ENCODE data around the gene ACOT11. TPM values are rescaled to one million over a fixed set of nuclear protein-coding genes. Genes with fewer than 3 reads are reported as not detected.

ACOT11 gene
- total RNA-seq, 1 experiment from 2014 or later = 1.9 TPM

DNA sequence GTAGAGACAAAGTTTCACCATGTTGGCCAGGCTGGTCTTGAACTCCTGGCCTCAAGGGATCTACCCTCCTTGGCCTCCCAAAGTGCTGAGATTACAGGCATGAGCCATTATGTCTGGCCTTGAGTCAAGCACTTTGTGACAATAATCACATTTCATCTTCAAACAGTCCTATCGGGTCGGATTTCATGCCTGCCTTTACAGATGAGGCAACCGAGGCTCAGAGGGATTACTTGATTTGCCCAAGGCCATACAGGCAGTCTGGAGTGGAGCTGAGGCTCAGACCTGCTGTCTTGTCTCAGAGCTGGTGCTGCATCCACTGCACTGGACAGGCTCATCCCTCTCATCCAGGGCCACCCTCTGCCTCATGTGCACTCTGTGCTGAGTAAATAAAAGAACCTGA is 48.7 kb downstream of the ACOT11 start:
- Histone ChIP-seq H3K36me3 (ENCODE audit: control insufficient read depth, insufficient read depth, low read length) (no peaks in the 10 kb centered on the region), H3K27ac (ENCODE audit: low read length) (no peak overlapping the region), H3K4me3 (ENCODE audit: low read depth in 2 of 2, low read length in 2 of 2) (no peak overlapping the region), H3K27me3 (ENCODE audit: control insufficient read depth, insufficient read depth, low read length) (no peaks in the 10 kb centered on the region), H3K9me3 (ENCODE audit: control insufficient read depth, insufficient read depth, low read depth, low read length) (no peaks in the 10 kb centered on the region), H3K4me1 (ENCODE audit: control insufficient read depth, insufficient read depth, low read length) (no peaks in the 10 kb centered on the region)
- CTCF ChIA-PET = no interaction called here
- BruUV-seq (replicated peaks) = no TSS peak
- in situ Hi-C loops (cut with HindIII; ENCODE audit: low pct_unique_long_range_greater_than_20kb, low sequenced_read_pairs) (no loop called here), intact Hi-C loops (cut with micrococcal nuclease; ENCODE audit: unreplicated experiment) (no loop called here)
- POLR2A ChIA-PET = no interaction called here
- TF ChIP-seq SIN3A (IDR thresholded peaks at IDR 0.05; ENCODE audit: borderline replicate concordance, insufficient read depth, low read depth, low read length) = no peak
- no peak for TF ChIP-seq POLR2AphosphoS5 (IDR thresholded peaks at IDR 0.05; ENCODE audit: low read depth, low read length)
- TF ChIP-seq, protein P1, sequence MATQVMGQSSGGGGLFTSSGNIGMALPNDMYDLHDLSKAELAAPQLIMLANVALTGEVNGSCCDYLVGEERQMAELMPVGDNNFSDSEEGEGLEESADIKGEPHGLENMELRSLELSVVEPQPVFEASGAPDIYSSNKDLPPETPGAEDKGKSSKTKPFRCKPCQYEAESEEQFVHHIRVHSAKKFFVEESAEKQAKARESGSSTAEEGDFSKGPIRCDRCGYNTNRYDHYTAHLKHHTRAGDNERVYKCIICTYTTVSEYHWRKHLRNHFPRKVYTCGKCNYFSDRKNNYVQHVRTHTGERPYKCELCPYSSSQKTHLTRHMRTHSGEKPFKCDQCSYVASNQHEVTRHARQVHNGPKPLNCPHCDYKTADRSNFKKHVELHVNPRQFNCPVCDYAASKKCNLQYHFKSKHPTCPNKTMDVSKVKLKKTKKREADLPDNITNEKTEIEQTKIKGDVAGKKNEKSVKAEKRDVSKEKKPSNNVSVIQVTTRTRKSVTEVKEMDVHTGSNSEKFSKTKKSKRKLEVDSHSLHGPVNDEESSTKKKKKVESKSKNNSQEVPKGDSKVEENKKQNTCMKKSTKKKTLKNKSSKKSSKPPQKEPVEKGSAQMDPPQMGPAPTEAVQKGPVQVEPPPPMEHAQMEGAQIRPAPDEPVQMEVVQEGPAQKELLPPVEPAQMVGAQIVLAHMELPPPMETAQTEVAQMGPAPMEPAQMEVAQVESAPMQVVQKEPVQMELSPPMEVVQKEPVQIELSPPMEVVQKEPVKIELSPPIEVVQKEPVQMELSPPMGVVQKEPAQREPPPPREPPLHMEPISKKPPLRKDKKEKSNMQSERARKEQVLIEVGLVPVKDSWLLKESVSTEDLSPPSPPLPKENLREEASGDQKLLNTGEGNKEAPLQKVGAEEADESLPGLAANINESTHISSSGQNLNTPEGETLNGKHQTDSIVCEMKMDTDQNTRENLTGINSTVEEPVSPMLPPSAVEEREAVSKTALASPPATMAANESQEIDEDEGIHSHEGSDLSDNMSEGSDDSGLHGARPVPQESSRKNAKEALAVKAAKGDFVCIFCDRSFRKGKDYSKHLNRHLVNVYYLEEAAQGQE (IDR thresholded peaks at IDR 0.05; ENCODE audit: insufficient read depth in 1 of 2, low read depth in 2 of 2, low read length in 1 of 2) = no peak
- TF ChIP-seq, protein P2, sequence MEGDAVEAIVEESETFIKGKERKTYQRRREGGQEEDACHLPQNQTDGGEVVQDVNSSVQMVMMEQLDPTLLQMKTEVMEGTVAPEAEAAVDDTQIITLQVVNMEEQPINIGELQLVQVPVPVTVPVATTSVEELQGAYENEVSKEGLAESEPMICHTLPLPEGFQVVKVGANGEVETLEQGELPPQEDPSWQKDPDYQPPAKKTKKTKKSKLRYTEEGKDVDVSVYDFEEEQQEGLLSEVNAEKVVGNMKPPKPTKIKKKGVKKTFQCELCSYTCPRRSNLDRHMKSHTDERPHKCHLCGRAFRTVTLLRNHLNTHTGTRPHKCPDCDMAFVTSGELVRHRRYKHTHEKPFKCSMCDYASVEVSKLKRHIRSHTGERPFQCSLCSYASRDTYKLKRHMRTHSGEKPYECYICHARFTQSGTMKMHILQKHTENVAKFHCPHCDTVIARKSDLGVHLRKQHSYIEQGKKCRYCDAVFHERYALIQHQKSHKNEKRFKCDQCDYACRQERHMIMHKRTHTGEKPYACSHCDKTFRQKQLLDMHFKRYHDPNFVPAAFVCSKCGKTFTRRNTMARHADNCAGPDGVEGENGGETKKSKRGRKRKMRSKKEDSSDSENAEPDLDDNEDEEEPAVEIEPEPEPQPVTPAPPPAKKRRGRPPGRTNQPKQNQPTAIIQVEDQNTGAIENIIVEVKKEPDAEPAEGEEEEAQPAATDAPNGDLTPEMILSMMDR (IDR thresholded peaks at IDR 0.05) = no peak
- TF ChIP-seq TCF7L2 (IDR thresholded peaks at IDR 0.05; ENCODE audit: low read depth, low read length) = no peak
- no peak for DNase-seq (ENCODE audit: low read depth, low spot score)
- ATAC-seq = no peak

DNA sequence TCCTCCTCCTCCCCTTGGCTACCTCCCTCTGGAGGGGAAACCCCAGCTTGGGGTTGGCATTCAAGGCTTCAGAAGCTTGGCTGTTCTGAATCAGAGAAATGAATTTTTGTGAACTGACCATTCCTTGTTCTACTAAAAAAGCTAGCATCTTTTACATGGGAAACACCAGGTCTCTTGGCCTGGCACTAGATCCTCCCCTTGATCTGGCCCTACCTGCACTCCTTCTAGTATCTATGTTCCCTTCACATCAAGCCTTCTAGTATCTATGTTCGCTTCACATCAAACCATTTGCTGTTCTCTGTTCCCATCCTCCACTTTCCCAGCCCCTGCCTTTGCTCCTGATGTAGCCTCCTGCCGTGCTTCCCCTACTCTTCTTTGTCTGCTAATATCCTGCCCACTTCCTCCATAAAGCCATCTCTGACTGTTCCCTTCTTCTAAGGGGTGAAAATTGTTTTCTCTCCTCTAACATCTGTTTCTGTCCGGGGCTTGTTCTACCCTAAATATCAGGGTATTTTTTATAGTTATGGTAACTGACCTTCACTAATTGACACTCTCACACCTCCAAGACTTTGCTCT is 49.5 kb downstream of the ACOT11 start:
- intact Hi-C loops (cut with micrococcal nuclease; ENCODE audit: unreplicated experiment) = no loop called here

More for the DNA sequence above, 49.5 kb downstream of the ACOT11 start:
- no peaks in the 10 kb centered on the region for H3K4me1 ChIP-seq (ENCODE audit: control insufficient read depth, insufficient read depth, low read length)
- ATAC-seq (no peak), DNase-seq (ENCODE audit: low read depth, low spot score) (no peak)
- no TSS peak for BruUV-seq (replicated peaks)
- POLR2A ChIA-PET = no interaction called here
- no peaks in the 10 kb centered on the region for H3K9me3 ChIP-seq (ENCODE audit: control insufficient read depth, insufficient read depth, low read depth, low read length)
- no peak overlapping the region for H3K27ac ChIP-seq (ENCODE audit: low read length)
- TF ChIP-seq TCF7L2 (IDR thresholded peaks at IDR 0.05; ENCODE audit: low read depth, low read length) = no peak
- no peak for TF ChIP-seq POLR2AphosphoS5 (IDR thresholded peaks at IDR 0.05; ENCODE audit: low read depth, low read length)
- TF ChIP-seq, protein P1 (IDR thresholded peaks at IDR 0.05; ENCODE audit: insufficient read depth in 1 of 2, low read depth in 2 of 2, low read length in 1 of 2) = no peak
- TF ChIP-seq SIN3A (IDR thresholded peaks at IDR 0.05; ENCODE audit: borderline replicate concordance, insufficient read depth, low read depth, low read length) = no peak
- TF ChIP-seq, protein P2 (IDR thresholded peaks at IDR 0.05) = no peak
- no peaks in the 10 kb centered on the region for H3K36me3 ChIP-seq (ENCODE audit: control insufficient read depth, insufficient read depth, low read length)
- H3K27me3 ChIP-seq (ENCODE audit: control insufficient read depth, insufficient read depth, low read length) = no peaks in the 10 kb centered on the region
- CTCF ChIA-PET = interaction anchor here (0.7 kb wide), 1 partner anchor 9 kb away, joined by 3 read pairs; no protein-coding TSS in a partner anchor
- no peak overlapping the region for H3K4me3 ChIP-seq (ENCODE audit: low read depth in 2 of 2, low read length in 2 of 2)
- in situ Hi-C loops (cut with HindIII; ENCODE audit: low pct_unique_long_range_greater_than_20kb, low sequenced_read_pairs) = no loop called here
